Measurements from ENCODE around the gene KCTD11. TPM values are rescaled to one million over a fixed set of nuclear protein-coding genes. Genes with fewer than 3 reads are reported as not detected.

KCTD11 gene
- total and polyA plus RNA-seq, 8 donors: 3.4 to 7.2 (median 5.3) TPM

DNA sequence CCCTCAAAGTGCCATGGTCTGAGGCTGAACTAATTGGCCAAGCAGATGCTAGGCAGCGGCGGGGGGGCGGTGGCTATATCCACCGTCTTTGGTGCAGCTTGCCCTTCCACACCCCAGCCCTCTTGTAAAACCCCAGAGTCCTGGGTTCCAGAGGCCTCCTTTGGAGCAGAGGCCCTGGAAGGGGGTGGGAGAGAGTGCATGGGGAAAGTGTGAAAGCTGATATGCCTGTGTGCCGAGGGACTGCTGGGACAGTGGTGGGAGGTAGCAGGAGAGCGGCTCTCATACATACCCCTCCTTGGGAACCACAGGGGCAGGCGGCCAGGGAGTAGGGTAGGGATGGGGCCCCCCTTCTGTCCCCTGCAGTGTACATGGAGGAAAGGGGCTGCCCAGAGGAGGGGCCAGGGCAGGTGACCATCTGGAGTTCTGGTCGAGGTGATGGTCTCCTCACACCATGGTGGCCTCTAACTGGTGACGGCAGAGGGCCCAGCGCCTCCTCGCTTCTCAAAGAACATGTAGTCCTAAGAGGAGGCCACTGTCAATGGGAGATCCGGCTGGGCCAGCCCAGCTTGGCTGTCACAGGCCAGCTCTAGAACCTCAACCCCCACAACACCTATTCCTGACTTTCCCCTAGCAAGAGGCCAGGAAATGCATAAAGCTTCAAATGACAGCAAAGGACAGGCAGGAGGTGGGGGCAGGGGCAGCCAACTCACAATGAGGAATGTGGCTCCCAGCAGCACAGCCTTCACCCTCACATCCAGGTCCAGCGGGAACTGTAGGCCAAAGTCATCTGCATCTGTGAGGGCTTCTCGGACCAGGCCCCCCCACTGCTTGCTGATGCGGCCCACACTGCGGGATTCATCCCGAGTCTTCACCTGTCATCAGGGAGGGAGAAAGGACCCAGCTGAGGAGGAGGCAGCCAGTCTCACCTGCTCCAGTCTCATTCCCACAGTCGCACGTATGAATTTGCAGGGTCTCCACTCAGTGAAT is 38.3 kb downstream of the KCTD11 start:
- no peak overlapping the region for H3K4me3 ChIP-seq
- 86 to 87% methylated on average over 19 of the region's 19 CpGs for WGBS, 2 donors
- ATAC-seq: no peak
- DNase-seq: no peak
- no peak overlapping the region for H3K27ac ChIP-seq
- H3K4me1 ChIP-seq: peaks cover 0 to 7% (median 0%) of the 10 kb centered on the region in 3 donors
- no peak for FAIRE-seq
- intact Hi-C loops (cut with DNase I): no loop called here
- H3K27me3 ChIP-seq: no peaks in the 10 kb centered on the region
- peaks cover 0 to 10% (median 0%) of the 10 kb centered on the region in 3 donors for H3K36me3 ChIP-seq
- TF ChIP-seq, protein P1, sequence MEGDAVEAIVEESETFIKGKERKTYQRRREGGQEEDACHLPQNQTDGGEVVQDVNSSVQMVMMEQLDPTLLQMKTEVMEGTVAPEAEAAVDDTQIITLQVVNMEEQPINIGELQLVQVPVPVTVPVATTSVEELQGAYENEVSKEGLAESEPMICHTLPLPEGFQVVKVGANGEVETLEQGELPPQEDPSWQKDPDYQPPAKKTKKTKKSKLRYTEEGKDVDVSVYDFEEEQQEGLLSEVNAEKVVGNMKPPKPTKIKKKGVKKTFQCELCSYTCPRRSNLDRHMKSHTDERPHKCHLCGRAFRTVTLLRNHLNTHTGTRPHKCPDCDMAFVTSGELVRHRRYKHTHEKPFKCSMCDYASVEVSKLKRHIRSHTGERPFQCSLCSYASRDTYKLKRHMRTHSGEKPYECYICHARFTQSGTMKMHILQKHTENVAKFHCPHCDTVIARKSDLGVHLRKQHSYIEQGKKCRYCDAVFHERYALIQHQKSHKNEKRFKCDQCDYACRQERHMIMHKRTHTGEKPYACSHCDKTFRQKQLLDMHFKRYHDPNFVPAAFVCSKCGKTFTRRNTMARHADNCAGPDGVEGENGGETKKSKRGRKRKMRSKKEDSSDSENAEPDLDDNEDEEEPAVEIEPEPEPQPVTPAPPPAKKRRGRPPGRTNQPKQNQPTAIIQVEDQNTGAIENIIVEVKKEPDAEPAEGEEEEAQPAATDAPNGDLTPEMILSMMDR (IDR thresholded peaks at IDR 0.05): no peak
- no peaks in the 10 kb centered on the region for H3K9me3 ChIP-seq

DNA sequence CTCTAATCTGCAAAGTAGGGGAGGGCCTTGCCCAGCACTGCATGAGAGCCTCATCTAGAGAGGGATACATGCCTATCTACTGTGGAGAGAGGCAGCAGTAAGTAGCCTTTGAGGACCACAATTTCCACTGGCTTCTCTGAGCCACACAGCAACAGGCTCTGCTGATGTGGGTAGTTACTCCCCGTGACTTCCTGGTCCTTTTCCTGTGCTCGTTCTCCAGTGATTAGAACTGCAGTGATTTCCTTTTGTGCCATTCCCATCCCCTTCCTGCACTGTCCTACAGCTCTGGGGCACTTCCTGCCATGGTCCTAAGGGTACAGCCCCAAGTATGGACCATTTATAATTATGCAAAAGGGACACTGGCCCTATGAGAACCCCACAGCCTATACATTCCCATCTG is 39.3 kb downstream of the KCTD11 start:
- TF ChIP-seq, protein P1 (IDR thresholded peaks at IDR 0.05): no peak
- no peaks in the 10 kb centered on the region for H3K27me3 ChIP-seq
- no peak overlapping the region for H3K4me3 ChIP-seq
- 73 to 76% methylated on average over 2 of the region's 2 CpGs for WGBS, 2 donors
- peaks cover 0 to 10% (median 0%) of the 10 kb centered on the region in 3 donors for H3K36me3 ChIP-seq
- FAIRE-seq: no peak
- no peaks in the 10 kb centered on the region for H3K9me3 ChIP-seq
- intact Hi-C loops (cut with DNase I): no loop called here
- peaks cover 0 to 9% (median 0%) of the 10 kb centered on the region in 3 donors for H3K4me1 ChIP-seq
- H3K27ac ChIP-seq: no peak overlapping the region
- no peak for DNase-seq
- no peak for ATAC-seq

DNA sequence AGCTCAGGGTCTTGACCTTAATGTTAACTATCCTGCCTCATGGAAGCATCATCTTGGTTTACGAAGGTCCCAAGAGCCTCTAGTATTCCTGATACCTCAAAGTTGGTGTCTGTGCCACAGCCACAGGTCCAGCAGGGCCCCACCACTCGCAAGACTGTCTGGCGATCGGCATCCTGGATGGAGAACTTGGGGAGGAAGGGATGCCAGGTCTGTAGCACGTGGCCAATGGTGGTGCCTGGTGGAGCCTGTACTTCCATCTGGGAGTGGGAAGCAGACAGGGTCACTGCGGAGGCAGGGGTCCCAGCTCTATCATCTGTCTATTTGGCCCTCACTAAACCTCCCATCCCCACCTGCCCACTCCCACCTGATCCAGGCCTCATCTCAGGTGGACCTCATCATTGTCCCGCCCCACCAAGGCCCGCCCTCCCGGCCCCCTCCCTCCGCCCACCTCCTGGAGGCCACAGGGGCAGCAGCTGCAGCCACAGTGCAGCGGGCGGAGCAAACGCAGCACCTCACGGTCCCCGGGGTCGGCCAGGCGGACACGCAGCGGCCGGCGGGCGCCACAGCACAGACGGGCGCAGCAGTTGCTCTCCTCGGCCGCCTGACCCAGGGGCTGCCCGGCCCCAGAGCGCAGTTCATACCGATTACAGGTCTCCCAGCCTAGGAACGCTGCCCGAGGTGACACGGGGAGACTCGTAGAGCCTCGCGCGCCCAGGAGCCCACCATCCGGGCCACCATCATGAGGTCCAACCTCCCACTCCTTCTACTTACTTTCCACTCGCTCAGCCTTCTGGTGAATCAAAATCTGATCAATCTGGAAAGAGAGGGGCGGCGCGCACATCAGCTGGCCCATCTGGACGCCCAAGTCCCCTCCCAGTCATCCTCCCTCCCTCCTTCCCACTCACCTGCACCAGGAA is 41.0 kb downstream of the KCTD11 start:
- FAIRE-seq (no peak), ATAC-seq (no peak), DNase-seq (peak in 3 of 6 donors; percentile 19 to 77 (median 51))
- TF ChIP-seq, protein P1 (IDR thresholded peaks at IDR 0.05): no peak
- WGBS, 2 donors: 79 to 82% methylated on average over 41 to 42 of the region's 42 CpGs
- intact Hi-C loops (cut with DNase I): no loop called here
- Histone ChIP-seq H3K4me3 (peak overlapping the region in 2 of 4 donors; percentile 63 to 69), H3K36me3 (peaks cover 0 to 10% (median 0%) of the 10 kb centered on the region in 3 donors), H3K27me3 (no peaks in the 10 kb centered on the region), H3K9me3 (no peaks in the 10 kb centered on the region), H3K27ac (no peak overlapping the region), H3K4me1 (peaks cover 0 to 9% (median 0%) of the 10 kb centered on the region in 3 donors)

DNA sequence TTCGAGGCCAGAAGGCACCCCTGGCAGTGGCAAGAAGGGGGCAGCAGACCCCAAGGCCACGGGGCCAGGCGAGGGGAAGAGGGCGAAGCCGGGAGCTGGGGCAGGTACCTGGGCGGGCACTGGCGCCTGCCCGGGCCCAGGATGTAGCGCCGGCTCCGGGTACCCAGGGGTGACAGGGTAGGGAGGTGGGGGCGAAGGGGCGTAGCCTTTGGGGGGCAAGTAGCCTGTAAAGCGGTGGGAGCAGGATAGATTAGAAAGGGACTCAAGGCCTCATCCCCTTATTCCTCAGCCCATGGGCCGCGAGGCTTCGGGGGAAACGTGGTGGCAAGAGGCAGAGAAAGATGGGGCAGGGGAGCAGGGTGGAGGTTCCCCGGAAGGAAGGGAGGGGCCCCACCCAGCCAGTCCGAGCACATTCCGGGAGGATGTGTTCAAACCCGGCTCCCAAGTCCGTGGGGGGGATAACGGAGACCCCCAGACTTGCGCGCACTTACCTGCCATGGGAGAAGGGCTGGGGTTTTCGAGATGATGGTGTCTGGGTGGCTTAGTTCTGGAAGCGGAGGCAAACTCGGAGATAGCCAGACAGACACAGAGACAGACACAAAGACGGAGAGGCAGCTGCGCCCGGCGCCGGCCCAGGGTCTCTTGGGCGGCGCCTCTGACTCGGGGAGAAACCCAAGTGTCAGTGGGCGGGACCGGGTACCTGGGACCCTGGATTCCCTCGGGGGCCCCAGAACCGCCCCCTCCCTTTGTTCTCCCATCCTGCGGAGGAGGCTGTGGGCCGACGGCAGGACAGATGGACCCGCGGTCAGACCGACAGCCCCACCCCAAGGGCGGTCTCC is 41.9 kb downstream of the KCTD11 start:
- Histone ChIP-seq H3K4me3 (peak overlapping the region; percentile 63 to 82 (median 71)), H3K4me1 (peaks cover 0 to 9% (median 0%) of the 10 kb centered on the region in 3 donors), H3K27ac (peak overlapping the region; percentile 85 to 94 (median 91)), H3K36me3 (peaks cover 0 to 8% (median 0%) of the 10 kb centered on the region in 3 donors), H3K27me3 (no peaks in the 10 kb centered on the region), H3K9me3 (no peaks in the 10 kb centered on the region)
- peak in 2 of 6 donors; percentile 51 to 75 for DNase-seq
- TF ChIP-seq, protein P1 (IDR thresholded peaks at IDR 0.05): no peak
- WGBS, 2 donors: 10 to 11% methylated on average over 39 to 48 of the region's 48 CpGs
- intact Hi-C loops (cut with DNase I): no loop called here
- peak; percentile 10 to 41 (median 28) for ATAC-seq
- no peak for FAIRE-seq
